Activated CD4-positive, alpha-beta T cell treated with anti-CD3 and anti-CD28 coated beads, Interleukin-2, Interleukin-6, amounts not matched to agents 100 ng/mL and 50 ng/mL, durations not matched to agents 16 hours and 8 hours (primary cell): Measurements from ENCODE around the gene XG.

Experiments used
- DNase-seq: peaks from one replicate; pipeline ENCODE4 v3.0.0-alpha.2; 2020

The XG gene

GRCh38 chrX:2823795-2824386, 72.1 kb downstream of the XG start:
- DNase-seq: no peak

GRCh38 chrX:2824886-2825285, 73.0 kb downstream of the XG start:
- DNase-seq: no peak

- no peak for DNase-seq
Measured at GRCh38 chrX:2828344-2828958, 76.6 kb downstream of the XG start, which contains the start of gene GYG2. Gene GYG2, plus strand, starts transcription at chrX:2828930. Its CDS starts 1,259 bp downstream, at chrX:2830189.

GRCh38 chrX:2828959-2829411, 77.1 kb downstream of the XG start:
- DNase-seq: no peak

- no peak for DNase-seq
Measured at GRCh38 chrX:2829469-2830246, 77.8 kb downstream of the XG start.

- DNase-seq: no peak
Measured at GRCh38 chrX:2831471-2832228, 79.8 kb downstream of the XG start.

- no peak for DNase-seq
Measured at GRCh38 chrX:2837961-2838360, 86.1 kb downstream of the XG start.

GRCh38 chrX:2840961-2841360, 89.1 kb downstream of the XG start:
- DNase-seq: no peak

GRCh38 chrX:2841537-2841936, 89.7 kb downstream of the XG start:
- DNase-seq: no peak

GRCh38 chrX:2846992-2847391, 95.2 kb downstream of the XG start:
- no peak for DNase-seq

- DNase-seq: no peak
Measured at GRCh38 chrX:2848871-2849301, 97.0 kb downstream of the XG start.

- DNase-seq: no peak
Measured at GRCh38 chrX:2854918-2855317, 103.1 kb downstream of the XG start.

GRCh38 chrX:2855761-2856160, 103.9 kb downstream of the XG start:
- no peak for DNase-seq

- no peak for DNase-seq
Measured at GRCh38 chrX:2857566-2857965, 105.7 kb downstream of the XG start.

- DNase-seq: no peak
Measured at GRCh38 chrX:2859197-2859797, 107.5 kb downstream of the XG start.

- no peak for DNase-seq
Measured at GRCh38 chrX:2862404-2862803, 110.6 kb downstream of the XG start.

- no peak for DNase-seq
Measured at GRCh38 chrX:2863646-2864045, 111.8 kb downstream of the XG start.
